CD4-positive, alpha-beta T cell treated with Interleukin-15 for 4 hours (primary cell): ENCODE data around the gene NUTM2B.
"Not testable (repeated sequence)": the region's sequence is repeated elsewhere in the genome, so short reads cannot be mapped to it uniquely, and the experiment has no call there.

ENCODE experiments used
- DNase-seq: peaks from one replicate; pipeline ENCODE4 v3.0.0-alpha.2; 2020; ENCODE audit warnings: low spot score

NUTM2B gene

GRCh38 chr10:79702927-79703326, at the start of gene NUTM2B:
Gene NUTM2B (plus strand): TSS chr10:79703227. CDS start chr10:79703610, 383 bp downstream.
- not testable (repeated sequence) for DNase-seq

GRCh38 chr10:79663287-79663686, 39.7 kb upstream of the NUTM2B start:
- not testable (repeated sequence) for DNase-seq

- DNase-seq: not testable (repeated sequence)
Measured at GRCh38 chr10:79664686-79665085, 38.3 kb upstream of the NUTM2B start.

- DNase-seq: not testable (repeated sequence)
Measured at GRCh38 chr10:79669248-79669788, 33.7 kb upstream of the NUTM2B start.

- not testable (repeated sequence) for DNase-seq
Measured at GRCh38 chr10:79674878-79675277, 28.1 kb upstream of the NUTM2B start.

- not testable (repeated sequence) for DNase-seq
Measured at GRCh38 chr10:79683026-79683883, 19.8 kb upstream of the NUTM2B start.

- DNase-seq: not testable (repeated sequence)
Measured at GRCh38 chr10:79683884-79684720, 18.9 kb upstream of the NUTM2B start.

GRCh38 chr10:79685044-79685685, 17.9 kb upstream of the NUTM2B start:
- DNase-seq: peak; percentile 43

- DNase-seq: not testable (repeated sequence)
Measured at GRCh38 chr10:79686595-79686994, 16.4 kb upstream of the NUTM2B start.

- not testable (repeated sequence) for DNase-seq
Measured at GRCh38 chr10:79687406-79688150, 15.4 kb upstream of the NUTM2B start.

GRCh38 chr10:79688798-79689197, 14.2 kb upstream of the NUTM2B start:
- not testable (repeated sequence) for DNase-seq

- not testable (repeated sequence) for DNase-seq
Measured at GRCh38 chr10:79696596-79696995, 6.4 kb upstream of the NUTM2B start.

GRCh38 chr10:79697141-79697540, 5.9 kb upstream of the NUTM2B start:
- not testable (repeated sequence) for DNase-seq

- DNase-seq: not testable (repeated sequence)
Measured at GRCh38 chr10:79700381-79700944, 2.6 kb upstream of the NUTM2B start.

GRCh38 chr10:79707017-79707416, 4.0 kb downstream of the NUTM2B start:
- not testable (repeated sequence) for DNase-seq

- not testable (repeated sequence) for DNase-seq
Measured at GRCh38 chr10:79714976-79715375, 11.9 kb downstream of the NUTM2B start.

GRCh38 chr10:79716917-79717579, 14.0 kb downstream of the NUTM2B start:
- DNase-seq: not testable (repeated sequence)

- DNase-seq: not testable (repeated sequence)
Measured at GRCh38 chr10:79720000-79720399, 17.0 kb downstream of the NUTM2B start.

GRCh38 chr10:79726620-79727019, 23.6 kb downstream of the NUTM2B start:
- not testable (repeated sequence) for DNase-seq

- not testable (repeated sequence) for DNase-seq
Measured at GRCh38 chr10:79744844-79745243, 41.8 kb downstream of the NUTM2B start.
